ENCODE results near the gene UXS1. TPM values are rescaled to one million over a fixed set of nuclear protein-coding genes. Genes with fewer than 3 reads are reported as not detected.

Gene UXS1
- total RNA-seq, 2 donors from 2014 or later, result 25.7 to 27.6 TPM

GRCh38 chr2:106168657-106169056, 25.4 kb downstream of the UXS1 start:
- intact Hi-C loops (cut with DNase I), result no loop called here

DNA sequence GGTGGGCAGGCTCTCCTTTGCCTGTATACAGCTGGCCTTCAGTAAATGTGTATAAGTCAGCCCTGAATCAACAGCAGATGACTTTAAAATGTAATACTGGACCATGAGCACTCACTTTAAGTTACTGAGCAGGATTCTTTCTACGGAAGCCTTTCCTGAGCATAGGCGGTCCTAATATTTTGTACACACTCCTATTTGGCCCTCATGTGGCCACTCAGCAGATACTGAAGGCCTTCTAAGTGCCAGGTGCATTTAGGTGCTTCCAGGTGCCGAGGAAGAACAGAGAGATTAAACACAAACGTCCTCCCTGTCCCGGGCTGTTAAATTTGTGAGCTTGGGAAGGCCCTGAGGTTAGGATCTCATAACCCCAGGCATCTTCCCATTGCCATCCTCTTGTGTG, 27.0 kb downstream of the UXS1 start:
- DNase-seq (no peak), ATAC-seq (no peak)
- intact Hi-C loops (cut with DNase I), result no loop called here

More at GRCh38 chr2:106168657-106169056, 25.4 kb downstream of the UXS1 start:
- ATAC-seq (no peak), DNase-seq (no peak)

- ATAC-seq (no peak), DNase-seq (no peak)
- intact Hi-C loops (cut with DNase I), result no loop called here
Observed at GRCh38 chr2:106165561-106165960, 28.5 kb downstream of the UXS1 start.

DNA sequence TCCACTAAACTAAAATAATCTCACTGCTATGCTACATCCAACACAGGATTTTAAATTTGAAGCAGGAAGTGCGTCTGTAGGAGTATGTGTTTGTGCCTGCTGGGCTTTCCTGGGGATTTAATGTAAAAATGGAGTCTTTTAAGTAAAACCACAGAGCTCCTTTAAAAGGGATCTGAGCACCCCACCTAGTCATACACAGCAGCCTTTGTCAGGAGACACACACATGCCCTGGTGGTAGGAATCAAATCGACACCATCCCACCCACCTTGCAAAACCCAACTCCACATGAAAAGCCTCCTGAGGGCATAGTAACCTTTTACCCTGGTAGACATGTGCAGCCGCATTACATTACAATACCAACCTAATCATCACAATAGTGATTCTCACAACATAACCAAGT, 29.1 kb downstream of the UXS1 start:
- intact Hi-C loops (cut with DNase I), result no loop called here
- no peak for DNase-seq
- no peak for ATAC-seq

- ATAC-seq (peak in 1 of 2 donors; percentile 25), DNase-seq (no peak)
- intact Hi-C loops (cut with DNase I), result no loop called here
Observed at GRCh38 chr2:106163948-106164545, 30.1 kb downstream of the UXS1 start.

DNA sequence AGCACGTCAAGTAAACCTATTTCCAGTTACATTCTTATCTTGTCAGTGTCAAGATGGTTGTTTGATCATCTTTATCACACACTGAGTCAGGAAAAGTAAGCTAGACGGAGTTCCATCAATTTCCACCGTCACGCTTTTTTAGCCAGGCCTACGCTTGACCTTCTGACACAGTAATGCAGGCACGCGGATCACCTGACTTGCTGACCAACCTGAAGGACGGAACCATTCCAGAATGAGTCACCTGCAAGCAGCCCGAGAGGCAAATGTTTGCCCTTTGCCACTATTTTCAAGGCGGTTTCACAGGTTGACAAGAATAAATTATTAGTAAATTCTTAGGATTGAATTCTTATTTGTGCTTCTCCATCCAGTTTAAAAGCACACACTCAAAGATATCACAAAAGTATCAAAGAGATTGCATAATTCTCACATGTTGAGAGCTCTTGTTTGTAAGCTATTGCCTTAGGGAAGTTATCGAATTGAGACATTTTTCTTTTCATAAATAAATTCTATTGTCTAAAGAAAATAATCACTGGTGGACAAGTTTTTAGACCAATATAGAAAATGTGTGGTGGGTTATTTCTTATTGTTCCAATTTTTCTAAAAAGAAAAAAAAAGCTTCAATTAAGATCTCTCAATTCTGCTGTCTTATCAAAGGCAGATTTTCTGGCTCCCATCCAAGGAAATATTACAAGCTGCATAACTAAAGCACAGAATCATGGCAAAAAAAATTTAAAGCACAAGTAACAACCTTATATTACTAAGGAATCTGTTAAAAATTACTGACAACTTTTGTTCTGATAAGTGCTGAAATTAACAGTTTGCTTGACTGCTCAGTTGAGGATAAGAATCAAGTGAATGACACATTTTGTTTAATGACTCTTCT, 31.9 kb downstream of the UXS1 start:
- DNase-seq (peak; percentile 28), ATAC-seq (peak in 1 of 2 donors; percentile 86)
- intact Hi-C loops (cut with DNase I), result no loop called here

DNA sequence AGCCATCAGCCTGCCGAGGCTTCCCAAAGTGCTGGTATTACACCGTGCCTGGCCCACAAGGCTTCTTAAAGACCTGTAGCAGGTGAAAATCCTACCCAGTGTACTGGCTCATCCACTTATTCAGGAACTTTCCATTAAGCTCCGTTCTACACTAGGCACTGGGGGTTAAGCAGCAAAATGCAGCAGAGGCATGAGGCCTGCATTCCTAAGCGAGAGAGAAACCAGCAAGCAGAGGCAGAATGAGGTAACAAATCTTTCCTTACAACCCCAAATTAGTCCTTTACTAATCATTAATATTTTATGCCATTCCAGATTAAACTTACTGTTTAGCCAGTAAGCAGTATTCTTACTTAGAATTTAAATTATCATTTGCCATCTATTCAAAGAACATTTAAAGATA, 32.8 kb downstream of the UXS1 start:
- intact Hi-C loops (cut with DNase I), result no loop called here
- DNase-seq (no peak), ATAC-seq (peak in 1 of 2 donors; percentile 14)

- intact Hi-C loops (cut with DNase I), result no loop called here
- no peak for DNase-seq
- peak; percentile 23 to 24 for ATAC-seq
Observed at GRCh38 chr2:106160786-106161261, 33.3 kb downstream of the UXS1 start.

DNA sequence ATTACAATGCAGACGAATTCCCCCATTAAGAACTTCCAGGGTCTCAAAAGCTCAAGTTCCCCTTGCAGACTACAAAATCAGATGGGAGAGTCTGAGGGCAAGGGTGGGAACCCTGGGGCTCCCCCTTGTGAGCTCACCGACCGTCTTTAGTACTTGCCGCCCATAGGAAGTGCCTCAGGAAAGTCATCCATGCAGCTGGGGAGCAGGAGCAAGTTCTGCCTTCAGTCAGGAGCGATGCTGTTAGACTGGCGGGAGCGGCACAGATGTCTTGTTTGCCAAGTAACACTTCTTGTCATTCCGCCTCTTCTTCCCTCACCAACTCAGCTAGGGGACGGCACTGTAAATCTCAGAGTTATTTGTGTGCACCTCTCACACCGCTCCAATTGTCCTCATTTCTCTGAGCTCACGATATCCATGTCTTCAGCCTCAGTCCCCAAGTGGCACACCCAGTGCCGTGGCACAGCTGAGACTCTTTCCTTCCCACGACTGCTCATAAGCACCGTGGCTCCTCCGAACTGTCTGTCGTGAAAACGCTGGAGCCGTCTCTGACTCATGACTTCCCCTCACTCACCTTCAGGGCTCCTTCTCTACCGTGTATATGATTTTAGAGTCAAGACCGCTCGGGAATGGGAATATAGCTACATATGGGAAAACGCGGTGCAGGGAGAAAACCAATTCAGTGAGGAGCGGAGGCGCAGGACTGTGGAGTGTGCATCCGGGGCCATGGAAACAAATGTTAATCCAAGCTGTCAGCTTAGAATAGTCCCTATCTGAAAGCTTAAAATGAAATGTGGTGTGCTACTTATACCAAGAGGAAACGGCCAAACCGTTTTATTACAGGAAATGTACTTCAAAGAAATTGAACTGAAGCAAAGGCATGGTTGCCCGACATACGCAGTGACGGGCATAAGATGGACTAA, 34.0 kb downstream of the UXS1 start:
- intact Hi-C loops (cut with DNase I), result no loop called here
- DNase-seq, result no peak
- peak in 1 of 2 donors; percentile 44 for ATAC-seq

DNA sequence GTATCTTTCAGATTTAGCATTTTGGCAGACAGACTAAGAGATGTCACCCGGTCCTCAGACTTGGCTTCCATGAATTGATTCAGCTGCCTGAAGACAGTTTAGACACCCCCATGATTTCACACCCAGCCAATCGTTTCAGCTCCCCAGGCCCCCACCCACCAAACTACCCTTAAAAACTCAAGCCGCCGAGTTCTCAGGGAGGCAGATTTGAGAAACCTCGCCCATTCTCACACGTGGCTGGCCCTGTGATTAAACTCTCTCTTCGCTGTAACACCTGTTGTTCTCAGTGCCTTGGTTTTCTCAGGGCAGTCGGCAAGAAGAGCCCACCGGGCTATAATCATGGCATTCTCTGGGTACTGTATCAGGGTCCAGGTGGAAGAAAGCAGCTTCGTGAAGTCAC, 35.2 kb downstream of the UXS1 start:
- ATAC-seq (no peak), DNase-seq (no peak)
- intact Hi-C loops (cut with DNase I), result no loop called here

DNA sequence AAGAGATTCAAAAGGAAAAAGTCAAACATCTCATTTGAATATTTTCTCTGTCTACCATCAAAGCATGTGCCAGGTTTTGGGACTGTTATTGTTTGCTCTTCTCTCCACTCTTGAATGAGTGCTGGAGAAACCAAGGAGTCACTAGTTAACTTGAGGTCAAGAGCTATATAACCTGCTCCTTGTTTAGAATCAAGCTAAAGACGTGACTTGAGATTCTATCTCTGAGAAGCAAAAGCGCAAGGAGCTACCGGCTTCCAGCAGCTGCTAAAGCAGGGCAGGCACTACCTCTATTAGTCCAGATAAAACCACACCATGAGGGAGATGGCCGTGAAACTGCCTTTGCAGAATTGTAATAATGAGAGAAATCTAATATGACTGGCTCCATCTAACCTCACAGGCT, 36.0 kb downstream of the UXS1 start:
- intact Hi-C loops (cut with DNase I), result no loop called here
- ATAC-seq (no peak), DNase-seq (no peak)

- intact Hi-C loops (cut with DNase I), result no loop called here
- no peak for ATAC-seq
- no peak for DNase-seq
Observed at GRCh38 chr2:106157416-106157815, 36.7 kb downstream of the UXS1 start.

DNA sequence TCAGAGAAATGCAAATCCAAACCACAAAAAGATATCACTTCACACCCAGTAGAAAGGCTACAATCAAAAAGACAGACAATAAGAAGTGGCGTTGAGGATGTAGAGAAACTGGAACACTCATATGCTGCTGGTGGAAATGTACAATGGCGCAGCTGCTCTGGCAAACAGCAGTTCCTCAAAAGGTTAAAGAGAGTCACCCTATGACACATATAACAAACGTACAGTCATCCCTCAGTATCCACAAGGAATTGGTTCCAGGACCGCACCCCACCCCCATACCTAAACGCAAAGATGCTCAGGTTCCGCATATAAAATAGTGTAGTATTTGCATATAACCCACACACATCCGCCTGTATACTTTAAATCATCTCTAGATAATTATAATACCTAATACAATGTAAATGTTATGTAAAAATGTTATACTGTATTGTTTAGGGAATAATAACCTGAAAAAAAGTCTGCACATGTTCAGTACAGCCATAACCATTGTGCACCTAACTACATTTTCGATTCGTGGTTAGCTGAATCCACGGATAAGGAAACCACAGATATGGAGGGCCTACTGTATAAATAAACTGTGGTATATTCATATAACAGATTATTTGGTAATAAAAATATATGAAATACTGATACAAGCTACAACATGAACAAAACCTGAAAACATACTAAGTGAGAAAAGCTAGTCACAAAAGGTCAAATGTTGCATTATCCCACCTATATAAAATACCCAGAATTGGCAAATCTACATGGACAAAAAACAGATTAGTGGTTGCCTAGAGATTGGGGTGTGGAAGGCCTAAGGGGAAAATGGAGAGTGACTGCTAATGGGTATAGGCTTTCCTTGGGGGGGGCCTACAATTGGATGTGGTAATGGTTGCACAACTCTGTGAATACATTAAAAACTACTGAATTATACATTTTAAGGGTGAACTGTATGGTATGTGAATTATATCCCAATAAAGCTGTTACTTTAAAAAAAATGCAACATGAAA, 37.5 kb downstream of the UXS1 start:
- DNase-seq (no peak), ATAC-seq (no peak)
- intact Hi-C loops (cut with DNase I), result no loop called here

DNA sequence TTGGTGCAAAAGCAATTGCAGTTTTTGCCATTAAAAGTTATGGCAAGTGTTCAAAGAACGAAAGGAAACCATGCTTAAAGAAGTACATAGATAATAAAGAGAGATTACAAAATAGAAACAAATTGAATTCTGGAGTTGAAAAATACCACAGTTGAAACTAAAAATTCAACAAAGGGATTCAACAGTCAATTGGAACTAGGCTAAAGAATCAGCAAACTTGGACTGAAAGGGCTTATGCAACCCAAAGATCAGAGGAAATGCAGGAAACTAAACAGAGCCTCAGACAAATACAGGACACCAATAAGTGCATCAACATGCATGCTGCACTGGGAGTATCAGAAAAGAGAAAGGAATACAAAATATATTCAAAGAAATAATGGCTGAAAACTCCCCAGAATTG, 40.3 kb downstream of the UXS1 start:
- ATAC-seq, result no peak
- intact Hi-C loops (cut with DNase I), result no loop called here
- no peak for DNase-seq

GRCh38 chr2:106147665-106148064, 46.4 kb downstream of the UXS1 start:
- ATAC-seq (no peak), DNase-seq (no peak)

GRCh38 chr2:106147159-106147558, 46.9 kb downstream of the UXS1 start:
- ATAC-seq, result no peak
- intact Hi-C loops (cut with DNase I), result no loop called here

More at GRCh38 chr2:106147665-106148064, 46.4 kb downstream of the UXS1 start:
- intact Hi-C loops (cut with DNase I), result no loop called here

DNA sequence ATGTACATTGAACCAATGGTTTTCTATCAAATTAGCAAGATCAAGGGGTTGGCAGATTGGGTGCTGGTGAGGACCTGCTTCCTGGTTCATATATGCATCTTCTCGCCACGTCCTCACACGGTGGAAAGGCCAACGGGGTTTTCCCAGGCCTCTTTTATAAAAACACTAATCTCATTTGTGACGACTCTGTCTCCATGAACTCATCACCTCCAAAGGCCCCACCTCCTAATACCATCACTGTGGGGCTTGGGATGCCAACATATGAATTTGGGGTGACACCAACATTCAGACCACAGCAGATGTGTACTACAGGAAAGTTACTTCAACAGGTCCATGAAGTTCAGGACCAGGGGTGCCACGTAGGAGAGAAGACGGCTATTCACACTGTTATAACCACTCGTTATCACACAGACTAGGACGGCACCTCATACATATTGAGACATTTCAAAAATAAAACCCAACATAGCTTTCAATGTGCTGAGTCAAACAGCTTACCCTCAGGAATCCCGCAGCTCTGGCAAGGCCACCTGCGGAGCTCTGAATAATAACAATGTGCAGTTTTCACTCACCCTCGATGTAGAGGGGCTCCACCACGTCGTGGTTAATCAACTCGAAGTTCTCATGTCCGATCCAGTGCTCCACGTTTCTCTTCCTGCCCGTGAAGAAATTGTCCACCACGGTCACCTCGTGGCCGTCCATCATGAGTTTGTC, 49.3 kb downstream of the UXS1 start:
- DNase-seq (no peak), ATAC-seq (no peak)
- intact Hi-C loops (cut with DNase I), result no loop called here

More at GRCh38 chr2:106147159-106147558, 46.9 kb downstream of the UXS1 start:
- no peak for DNase-seq

Data from left cardiac atrium (tissue), 4 donors.